Stimulated activated CD4-positive, alpha-beta T cell treated with anti-CD3 and anti-CD28 coated beads, Interleukin-12 subunit alpha, Interleukin-12 subunit beta, amount 100 ng/mL, for 4 hours (primary cell): ENCODE results near the gene DAB2IP.
"Not testable (repeated sequence)": the region's sequence is repeated elsewhere in the genome, so short reads cannot be mapped to it uniquely, and the experiment has no call there.

Source experiments
- DNase-seq: peaks from one replicate; pipeline ENCODE4 v3.0.0-alpha.2; 2020

The DAB2IP gene

DNA sequence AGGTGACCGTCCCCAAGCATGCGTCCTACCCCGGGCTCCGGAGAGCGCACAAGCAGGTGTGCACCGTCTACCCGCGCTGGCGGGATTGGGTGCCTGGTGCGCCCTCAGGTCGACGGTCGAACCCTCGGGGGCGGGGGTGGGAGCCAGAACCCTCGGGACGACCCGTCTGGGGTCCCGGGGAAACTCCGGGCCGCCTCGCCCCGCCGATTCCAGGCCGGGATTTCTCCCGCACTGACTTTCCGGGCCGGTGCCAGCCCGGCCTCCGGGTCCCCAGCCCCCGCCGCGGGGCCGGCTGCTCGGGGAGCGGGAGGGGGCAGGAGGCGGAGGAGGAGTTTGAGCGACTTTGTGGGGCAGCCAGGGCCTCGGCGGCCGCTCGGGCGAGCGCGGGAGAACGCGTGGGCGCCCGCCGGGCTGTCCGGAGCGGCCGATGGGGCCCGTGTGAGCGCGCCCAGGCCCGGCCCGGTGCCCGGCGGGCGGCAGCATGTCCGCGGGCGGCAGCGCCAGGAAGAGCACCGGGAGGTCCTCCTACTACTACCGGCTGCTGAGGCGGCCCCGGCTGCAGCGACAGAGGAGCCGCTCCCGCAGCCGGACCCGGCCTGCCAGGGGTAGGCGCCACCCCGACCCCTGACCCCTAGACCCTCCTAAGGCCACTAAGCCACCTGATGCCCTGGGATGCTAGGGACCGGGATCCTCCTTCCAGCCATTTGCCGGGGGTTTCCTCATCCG is at the start of gene DAB2IP:
TSS of gene DAB2IP (plus strand) at position 340 of the 726 bp plus-strand sequence. CDS start at position 482, 142 bp downstream.
- DNase-seq: no peak

DNA sequence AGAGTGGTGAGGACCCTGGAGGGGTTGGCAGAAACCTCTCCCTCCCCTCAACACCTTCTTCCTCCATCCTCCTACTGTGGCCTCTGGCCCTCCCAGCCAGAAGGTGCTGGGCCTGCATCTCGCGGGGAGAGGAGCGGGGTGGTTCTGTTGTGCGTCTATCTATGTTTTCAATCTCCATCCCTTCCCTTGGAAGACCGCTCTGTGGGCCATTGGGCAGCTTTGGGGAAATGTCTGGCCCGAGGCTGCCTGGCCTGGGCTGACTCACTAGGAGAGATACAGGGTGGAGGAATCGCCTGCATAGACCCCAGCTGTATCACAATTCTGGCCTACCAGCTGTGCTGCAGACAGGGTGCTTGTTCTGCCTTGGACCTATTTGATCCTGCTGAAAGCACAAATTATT is 48.4 kb upstream of the DAB2IP start:
- no peak for DNase-seq

DNA sequence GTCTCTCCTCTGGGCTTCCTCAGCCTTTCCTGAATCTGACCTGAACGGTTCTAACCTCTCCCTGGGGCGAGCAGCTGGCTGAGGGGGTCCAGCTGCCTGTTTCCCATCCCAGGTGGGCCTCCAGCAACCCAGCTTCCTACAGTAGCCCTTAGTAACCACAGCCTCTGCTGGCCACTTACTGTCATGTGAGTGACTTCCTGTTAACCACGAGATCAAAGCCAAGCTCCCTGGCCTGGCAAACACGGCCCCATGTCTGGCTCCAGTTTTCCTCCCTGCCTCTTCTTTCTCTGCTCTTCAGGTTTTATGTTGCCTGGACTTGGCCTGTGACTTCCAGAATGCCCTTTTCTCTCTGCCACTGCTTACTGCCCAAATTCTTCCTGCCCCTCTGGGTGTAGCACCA is 47.2 kb upstream of the DAB2IP start:
- no peak for DNase-seq

DNA sequence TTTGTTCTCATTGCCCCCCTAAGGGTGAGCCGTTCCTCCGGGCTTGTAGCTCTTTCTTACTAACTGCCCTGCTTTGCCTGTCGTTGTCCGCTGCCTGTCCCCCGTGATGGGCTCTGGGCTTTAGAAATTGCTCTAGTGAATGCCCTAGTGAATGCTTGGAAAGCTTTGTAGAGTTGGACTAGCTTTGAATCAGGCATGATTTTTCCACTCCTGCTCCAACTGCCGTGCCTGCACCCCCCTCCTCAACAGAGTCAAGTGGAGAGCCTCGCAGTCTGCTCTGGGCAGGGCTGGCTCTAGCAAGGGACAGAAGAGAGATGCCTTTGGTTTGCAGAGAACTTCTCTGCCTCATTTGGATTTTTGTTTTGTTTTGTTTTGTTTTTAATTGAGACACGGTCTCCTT is 46.8 kb upstream of the DAB2IP start:
- no peak for DNase-seq

DNA sequence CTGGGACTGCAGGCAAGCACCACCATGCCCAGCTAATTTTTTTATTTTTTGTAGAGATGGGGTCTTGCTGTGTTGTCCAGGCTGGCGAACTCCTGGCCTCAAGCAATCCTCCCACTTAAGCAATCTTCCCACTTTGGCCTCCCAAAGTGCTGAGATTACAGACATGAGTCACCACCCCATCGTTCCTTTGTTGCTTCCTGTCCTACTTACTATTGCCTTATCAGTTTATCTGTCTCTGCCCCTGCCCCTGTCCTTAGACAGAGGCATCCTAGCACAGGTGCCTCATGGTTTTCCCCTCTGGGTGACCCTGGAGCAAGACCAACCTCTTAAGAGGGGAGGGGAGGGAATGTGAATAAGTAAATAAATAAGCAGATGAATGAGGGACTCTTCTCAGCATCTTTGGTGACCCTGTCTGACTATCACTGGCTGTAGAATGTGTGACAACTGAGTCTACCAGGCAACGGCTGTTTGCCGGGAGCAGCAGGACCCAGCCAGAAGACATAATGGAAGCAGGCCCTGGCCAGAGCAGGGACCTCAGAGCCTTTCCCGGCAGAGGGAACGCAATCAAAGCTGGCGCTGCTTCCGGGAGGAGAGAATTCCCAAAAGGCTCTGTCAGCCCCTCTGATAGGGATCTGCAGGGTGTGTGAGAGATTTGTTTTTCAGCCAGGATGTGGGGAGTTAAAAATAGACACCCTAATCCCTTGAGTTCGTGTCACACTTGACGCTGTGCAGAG is 43.8 kb upstream of the DAB2IP start:
- DNase-seq: no peak

DNA sequence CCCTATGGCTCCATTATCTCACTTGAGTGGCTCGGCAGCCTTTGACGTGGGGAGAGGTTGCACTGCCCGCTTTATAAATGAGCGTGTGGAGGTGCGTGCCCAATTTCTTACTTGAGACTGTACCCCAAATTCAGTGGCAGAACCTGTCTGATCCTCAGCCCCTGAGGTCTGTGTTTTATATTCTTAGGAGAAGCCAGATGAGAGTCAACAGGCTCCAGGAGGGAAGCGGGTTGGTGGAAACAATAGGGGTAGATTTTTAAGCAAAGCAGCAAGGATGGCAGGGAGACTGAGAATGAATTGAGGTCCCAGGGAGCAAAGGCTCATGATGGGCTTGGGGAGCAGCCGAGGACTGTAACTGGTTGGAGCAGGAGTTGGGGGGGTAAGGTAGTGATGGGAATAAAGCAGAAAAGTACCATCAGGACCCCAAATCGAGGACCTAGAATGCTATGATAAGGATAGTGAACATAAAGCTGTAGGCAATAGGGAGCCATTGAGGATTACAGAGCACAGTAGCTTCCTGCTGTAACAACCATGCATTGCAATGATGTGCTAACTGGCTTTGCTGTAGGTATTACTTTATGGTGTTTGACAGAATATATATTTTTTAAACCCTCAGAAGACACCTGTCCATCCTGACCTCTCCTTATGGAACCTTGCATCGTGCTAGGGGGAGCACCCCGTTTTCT is 43.1 kb upstream of the DAB2IP start:
- no peak for DNase-seq

DNA sequence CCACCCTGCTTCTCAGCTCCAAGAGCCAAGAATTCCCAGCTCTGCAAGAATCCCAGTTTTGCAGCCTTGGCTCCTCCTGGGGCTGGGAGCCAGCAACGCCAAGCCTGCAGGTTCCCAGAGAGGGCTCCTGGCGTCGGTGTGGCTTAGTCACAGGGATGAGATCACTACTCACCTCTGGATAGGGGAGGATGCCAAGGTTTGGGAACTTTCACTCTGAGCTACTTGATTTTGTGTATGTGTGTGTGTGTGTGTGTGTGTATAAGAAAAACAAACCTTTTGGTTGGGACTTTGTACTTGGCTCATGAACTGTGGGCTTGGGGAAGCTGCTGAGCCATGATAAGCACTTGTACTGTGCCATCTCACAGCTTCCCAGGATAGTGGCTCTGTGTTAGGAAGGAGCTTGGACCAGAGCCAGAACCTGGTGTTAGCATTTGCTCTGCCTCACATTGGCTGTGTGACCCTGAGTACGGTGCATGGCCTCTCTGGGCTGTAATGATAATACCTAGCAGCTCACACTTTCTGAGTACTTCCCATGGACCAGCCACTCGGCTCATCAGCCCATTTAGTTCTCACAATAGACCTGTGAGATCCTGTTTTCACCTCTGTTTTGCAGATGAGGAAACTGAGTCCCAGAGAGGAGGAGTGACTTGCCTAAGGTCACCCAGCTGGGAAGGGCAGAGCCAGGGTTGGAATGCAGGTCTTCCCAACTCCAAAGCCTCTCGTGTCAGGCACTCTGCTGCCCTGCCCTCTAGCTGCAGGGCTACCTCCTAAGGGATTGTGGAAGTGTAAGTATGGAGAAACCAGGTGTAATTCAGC is 41.4 kb upstream of the DAB2IP start:
- DNase-seq: no peak

DNA sequence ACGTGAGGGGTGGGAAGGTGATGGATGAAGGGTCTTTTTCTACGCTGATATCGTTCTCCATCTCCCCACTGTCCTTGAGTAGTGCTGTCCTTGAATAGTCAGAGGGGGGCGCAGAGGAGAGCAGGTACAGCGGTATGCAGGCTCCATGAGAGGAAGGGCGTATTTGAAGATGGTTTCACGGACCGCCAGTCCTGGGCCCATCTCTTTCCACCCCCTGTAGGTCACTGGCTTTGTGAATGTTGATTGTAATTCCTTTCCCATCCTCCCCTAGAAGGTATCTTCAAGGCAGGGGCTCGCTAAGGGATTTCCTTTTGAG is 40.8 kb upstream of the DAB2IP start:
- no peak for DNase-seq

DNA sequence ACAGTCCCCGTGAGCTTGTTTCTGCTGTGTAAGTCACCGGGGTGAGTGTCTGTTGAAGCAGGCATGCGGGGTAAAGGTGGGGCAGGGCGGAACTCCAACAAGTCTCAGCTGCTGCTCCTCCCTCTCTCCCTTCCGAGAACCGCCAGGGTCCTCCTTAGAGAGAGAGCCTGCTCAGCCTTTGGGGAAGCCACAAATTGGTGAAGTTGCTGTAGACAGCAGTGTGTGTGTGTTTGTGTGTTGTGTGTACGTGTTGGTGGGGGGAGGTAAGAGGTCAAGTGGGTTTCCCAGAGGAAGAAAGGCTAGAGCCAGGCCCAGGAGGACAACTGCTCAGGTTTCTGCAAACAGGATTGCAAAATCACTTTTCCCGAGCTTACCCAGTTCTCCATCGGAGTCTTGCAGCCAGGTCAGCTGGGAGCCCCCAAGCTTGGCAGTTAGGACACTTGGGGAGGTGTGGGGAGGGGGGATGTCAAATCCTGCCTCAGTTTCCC is 38.9 kb upstream of the DAB2IP start:
- DNase-seq: no peak

DNA sequence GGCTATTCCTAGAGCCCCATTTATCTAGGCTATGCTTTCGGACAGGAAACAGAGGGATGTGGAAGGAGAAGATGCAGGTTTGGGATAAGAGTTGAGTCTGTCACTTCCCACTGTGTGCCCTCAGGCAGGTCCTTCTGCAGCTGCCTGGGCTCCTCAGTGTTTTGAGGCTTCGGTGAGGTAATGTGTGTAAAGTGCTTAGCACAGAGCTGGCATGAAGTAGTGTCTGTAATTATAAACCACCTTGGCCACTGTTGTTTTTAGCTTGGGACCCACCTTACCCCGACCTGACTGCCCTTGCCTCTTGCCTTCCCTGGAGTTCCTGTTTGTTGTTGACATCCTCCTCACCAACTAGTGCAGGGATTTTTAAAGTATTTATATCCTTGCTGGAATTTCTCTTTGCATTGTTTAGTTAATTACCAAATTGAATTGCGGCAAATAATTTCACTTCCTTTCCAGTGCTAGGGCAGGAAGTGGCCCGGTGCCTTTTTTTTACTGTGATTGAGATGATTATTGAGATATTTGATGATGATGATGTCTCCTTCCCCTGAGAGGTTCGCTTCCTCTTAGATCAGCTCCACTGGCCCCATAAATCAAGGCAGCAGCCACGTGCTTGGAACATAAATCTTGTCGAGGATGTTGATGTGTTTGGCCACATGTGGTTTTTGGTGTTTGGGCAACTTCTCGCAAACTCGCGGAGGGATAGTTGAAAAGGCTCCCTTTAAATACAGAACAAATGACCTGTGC is 38.3 kb upstream of the DAB2IP start:
- no peak for DNase-seq

DNA sequence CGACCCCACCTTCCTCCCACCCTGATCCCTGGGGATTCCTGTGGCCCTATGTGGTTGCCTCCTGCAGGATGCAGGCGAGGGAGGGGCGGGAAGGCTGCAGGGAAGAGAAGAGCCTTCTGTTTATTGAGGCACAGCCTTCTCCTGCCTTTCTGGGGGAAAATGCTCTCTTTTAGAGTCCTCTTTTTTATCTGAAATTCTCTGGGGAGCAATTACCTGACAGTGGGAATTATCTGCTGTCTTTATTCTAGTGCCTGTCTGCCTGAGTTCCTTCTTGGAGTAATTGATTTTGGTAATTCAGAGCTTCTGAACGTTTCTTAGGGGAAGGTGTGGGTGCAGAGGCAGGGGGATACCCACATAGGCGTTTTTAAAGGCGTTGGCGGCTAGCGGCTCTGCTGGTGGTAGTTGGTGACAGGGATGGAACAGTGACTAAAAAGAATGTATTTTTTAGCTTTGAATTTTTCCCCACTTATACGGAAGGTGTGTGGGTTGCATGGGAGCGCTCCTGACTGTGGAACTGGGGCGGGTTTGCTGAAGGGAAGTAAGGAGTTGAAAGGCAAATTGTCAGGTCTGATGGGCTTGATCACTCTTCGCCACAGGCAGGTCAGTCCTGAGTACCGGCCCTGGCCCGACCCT is 35.2 kb upstream of the DAB2IP start:
- DNase-seq: no peak

DNA sequence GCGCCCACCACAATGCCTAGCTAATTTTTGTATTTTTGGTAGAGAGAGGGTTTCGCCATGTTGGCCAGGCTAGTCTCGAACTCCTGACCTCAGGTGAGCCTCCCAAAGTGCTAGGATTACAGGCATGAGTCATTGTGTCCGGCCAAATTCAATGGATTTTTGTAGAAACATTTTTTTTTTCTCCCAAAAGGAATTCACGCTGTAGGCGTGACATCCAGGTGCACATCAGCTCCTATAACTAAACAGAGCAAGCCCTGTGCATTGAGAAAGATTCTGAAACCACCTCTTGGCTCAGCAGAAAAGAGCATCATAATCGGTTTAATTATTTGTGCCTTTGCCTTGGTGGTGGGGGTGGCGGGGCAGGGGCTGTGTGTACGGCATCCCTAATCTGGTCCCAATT is 32.9 kb upstream of the DAB2IP start:
- no peak for DNase-seq

DNA sequence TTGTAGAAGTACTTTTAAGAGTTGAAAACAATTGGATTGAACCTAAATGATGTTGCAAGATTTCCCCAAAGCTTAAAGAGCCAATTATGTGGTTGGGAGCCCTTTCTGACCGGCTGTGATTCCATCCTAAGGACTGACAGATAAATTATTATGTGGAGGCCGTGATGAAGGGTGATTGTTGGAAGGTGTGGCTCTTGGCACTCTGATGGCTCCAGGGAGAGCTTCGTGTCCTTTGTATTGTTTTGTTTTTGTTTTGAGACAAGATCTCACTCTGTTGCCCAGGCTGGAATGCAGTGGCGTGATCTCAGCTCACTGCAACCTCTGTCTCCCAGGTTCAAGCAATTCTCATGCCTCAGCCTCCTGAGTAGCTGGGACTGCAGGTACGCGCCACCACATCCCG is 32.5 kb upstream of the DAB2IP start:
- not testable (repeated sequence) for DNase-seq

DNA sequence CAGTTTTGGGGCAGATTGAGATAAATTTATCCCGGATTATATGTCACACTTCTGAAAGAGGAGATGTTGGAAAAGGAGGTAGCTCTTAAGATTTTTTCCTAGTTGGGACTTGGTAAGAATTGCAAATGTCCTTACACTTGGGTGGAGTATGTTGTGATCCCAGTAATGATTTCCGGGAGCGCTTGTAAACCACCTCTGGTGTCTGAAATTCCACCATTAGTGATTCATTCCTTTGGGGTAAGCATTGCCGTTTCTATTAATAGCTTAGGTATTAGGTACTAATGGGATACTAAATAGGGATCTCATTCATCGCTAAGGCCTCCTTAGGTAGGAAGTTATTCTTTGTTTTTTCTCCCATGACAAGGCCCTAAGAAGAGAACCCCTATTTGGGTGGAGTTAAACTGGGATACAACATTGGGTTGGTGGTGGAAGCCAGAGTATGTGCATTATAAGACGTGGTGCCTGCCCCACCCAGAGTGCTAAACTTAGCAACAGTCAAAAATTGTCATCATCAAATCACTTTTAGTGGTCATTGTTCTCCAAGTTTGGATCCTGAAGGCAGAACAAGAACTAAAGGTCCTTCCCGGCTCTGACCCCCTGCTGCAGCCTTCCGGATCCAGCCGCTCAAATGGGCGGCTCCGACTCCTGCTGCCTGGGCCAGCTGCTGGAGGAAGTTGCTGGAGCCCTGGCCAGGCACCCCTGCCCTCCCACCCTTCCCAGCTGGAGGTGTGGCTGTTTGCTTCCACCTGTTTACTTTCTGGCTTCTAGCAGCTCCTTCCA is 31.7 kb upstream of the DAB2IP start:
- DNase-seq: no peak

DNA sequence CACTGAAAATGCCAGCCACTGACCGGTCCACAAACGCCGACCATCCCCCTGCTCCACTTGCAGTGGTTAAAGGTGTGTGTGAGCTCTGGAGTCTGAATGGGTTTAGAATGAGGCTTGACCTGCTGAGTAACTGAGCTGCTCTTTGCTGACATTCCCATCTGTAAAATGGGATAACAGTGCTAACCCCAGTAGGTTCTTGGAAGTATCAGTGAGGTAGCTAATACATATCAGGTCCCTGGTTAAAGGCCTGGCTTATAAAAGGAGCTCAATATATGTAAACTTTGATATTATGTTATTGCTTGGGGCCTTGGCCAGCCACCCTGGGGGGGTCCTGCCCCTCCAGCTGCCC is 31.1 kb upstream of the DAB2IP start:
- no peak for DNase-seq

DNA sequence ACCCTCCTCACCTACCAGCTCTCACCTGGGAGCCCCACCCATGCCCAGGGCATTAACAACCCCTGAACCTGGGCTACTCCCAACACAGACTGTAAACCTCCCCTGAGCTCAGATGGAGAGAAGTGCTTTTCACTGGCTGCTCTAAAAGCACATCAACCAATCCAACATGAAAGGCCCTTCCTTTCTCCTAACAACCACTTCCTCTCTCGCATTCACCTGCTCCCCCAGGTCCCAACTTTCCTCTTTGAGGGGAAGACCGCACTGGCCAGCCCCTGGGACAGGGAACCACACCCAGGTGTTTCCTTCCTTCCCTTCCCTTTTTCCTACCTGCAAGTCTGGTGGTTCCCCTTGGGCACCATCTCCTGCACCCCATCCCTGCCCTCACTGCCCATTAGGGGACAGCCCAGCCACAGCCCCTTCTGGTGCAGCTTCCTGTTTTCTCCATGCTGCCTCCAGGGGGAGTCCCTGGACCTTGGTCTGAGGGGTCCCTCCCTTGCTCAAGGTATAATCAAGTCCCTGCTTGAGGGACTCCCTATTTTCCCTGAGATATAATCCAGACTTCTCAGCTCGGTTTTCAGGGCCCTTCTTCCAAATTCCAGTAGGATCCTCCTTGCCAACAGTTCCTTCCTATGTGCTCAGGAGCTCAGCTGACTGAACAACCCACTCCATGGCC is 30.5 kb upstream of the DAB2IP start:
- no peak for DNase-seq

DNA sequence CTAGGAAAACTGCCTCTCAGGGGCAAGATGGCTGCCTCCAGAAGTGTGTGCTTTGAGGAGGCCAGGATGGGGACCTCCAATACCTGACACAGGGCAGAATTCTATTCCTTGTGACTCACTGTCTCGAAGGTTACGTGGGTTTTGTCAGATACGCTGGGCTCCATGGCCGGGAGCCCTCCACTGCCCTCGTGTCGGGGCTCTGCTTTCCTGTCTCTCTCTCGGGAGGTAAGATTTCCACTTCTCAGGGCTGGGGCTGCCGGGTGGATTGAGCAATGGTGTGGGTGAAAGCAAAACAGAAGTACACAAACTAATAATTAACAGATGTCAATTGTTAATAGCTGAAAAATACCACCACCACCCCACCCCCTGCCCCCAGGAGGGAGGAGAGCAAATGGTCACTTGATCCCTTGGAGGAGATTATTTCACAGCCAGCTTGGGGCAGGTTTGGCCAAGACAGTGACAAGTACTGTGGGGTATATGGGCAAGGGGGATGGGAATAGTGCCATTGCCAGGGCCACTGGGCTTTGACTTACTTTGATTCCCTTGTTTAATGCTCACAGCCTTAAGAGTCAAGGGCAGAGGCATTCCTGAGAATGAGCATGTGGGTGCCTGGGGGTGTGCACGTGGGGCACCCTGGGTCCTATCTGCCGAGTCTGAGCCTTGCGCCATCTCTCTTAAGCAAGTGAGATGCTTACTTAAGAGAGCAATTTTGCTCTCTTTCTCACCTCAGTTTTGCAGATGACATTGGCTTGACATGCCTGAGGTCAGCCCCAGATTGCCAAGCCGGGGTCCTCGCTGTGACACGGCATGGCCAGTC is 28.8 kb upstream of the DAB2IP start:
- no peak for DNase-seq

DNA sequence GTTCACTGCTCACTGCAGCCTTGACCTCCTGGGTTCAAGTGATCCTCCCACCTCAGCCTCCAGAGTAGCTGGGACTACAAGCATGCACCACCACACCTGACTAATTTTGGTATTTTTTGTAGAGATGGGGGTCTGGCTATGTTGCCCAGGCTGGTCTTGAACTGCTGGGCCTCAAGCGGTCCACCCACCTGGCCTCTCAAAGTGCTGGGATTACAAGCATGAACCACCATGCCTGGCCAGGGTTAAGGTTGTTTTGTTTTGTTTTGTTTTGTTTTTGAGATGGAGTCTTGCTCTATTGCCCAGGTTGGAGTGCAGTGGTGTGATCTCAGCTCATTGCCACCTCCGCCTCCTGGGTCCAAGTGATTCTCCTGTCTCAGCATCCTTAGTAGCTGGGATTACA is 28.0 kb upstream of the DAB2IP start:
- DNase-seq: not testable (repeated sequence)

DNA sequence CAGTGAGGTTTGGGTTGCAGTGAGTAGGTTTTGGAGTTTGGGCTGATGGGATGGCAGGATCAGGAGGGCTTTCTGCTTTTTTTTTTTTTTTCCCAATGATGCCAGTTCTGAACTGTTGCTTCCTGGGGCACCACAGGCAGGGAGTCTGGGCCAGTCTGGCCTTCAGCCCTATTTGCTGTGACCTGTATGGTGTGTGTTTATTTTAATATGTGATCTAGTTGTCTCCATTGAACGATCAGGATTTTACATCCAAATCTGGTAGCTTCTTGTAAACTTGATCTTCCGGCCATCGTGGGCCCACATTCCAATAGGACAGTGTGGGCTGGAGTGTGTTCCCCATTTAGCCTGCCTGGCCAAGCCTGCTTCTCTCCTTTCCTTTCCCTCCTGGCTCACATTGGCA is 25.8 kb upstream of the DAB2IP start:
- DNase-seq: no peak

DNA sequence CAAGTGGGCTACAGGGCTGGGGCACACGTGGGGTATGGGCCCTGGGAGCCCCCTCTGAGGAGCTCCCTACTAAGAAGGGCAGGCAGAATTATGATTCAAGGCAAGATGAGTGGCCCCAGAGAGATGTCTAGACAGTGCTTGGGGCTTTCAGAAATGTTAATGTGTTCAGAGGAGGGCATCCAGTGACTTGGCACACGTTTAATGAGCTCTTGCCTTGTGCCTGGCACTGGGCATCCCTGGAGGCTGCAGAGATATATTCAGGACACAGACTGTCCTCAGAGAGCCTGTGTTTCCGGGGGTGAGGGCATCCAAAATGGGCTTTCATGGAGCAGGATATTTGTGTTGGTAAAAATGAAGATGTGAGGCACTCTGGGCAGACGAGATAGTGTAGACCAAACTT is 25.4 kb upstream of the DAB2IP start:
- no peak for DNase-seq
